T1000 (cell line): ENCODE measurements around the gene CAMSAP3.
"Not testable (repeated sequence)": the region's sequence is repeated elsewhere in the genome, so short reads cannot be mapped to it uniquely, and the experiment has no call there.

ENCODE experiments used
- DNase-seq: peaks from one replicate; lab custom pipeline; 2025; ENCODE audit warnings: mixed read lengths; lab: John Stamatoyannopoulos, UW

Gene CAMSAP3

GRCh38 chr19:7633698-7634097 lies 38.0 kb downstream of the CAMSAP3 start, which contains the start of gene PCP2:
TSS of gene PCP2 (minus strand) at chr19:7633719. CDS start at chr19:7633457, 262 bp downstream.
- DNase-seq = no peak

DNA sequence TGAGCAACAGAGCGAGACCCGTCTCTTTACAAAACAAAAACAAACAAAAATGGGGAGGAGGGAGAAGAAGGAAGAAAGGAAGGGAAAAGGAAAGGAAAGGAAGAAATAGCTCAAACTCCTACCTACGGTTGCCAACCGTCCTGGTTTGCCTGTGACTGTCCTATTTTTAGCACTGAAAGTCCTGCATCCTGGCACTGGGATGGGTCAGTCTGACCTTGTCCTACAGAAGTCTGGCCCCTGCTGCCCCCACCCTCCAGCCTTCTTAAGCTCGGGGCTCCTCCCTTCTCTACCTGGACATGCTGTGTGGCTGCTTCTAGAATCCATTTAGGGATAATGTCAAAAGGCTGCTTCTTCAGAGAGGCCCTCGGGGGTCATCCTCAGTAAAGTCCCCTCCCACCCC lies 40.0 kb downstream of the CAMSAP3 start:
- no peak for DNase-seq

- DNase-seq = no peak
Measured at GRCh38 chr19:7636317-7636690, 40.6 kb downstream of the CAMSAP3 start.

GRCh38 chr19:7636691-7637373 lies 41.2 kb downstream of the CAMSAP3 start, which contains the start of gene STXBP2:
TSS of gene STXBP2 (plus strand) at chr19:7637110. CDS start at chr19:7637150, 40 bp downstream.
- peak; percentile 15 for DNase-seq

- no peak for DNase-seq
Measured at GRCh38 chr19:7637374-7638256, 42.0 kb downstream of the CAMSAP3 start.

GRCh38 chr19:7638802-7639465 lies 43.3 kb downstream of the CAMSAP3 start:
- no peak for DNase-seq

DNA sequence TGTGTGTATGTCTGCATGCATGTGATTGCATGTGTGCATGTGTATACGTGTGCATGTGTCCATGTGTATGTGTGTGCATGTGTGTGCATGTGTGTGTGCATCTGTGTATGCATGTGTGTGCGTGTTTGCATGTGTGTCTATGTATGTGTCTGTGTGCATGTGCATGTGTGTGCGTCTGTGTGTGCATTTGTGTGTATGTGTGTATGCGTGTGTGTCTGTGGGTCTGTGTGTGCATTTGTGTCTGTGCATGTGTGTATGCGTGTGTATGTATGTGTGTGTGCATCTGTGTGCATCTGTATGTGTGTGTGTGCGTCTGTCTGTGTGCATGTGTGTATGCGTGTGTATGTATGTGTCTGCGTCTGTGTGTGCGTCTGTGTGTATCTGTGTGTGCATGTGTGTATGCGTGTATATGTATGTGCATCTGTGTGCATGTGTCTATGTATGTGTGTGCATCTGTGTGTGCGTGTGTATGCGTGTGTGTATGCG lies 44.2 kb downstream of the CAMSAP3 start:
- no peak for DNase-seq

DNA sequence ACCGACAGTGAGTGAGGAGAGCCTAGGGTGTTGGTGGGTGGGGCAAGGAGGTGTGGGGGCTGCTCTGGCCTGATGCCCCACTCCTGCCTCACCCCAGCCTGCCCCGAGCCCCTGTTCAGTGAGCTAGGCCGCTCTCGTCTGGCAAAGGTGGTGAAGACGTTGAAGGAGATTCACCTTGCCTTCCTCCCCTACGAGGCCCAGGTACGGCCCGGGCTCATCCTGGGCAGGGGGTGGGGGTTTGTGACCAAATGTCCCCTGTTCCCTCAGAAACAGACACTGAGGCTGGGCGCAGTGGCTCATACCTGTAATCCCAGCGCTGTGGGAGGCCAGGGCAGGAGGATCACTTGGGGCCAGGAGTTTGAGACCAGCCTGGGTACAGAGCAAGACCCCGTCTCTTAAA lies 45.1 kb downstream of the CAMSAP3 start:
- DNase-seq = no peak

DNA sequence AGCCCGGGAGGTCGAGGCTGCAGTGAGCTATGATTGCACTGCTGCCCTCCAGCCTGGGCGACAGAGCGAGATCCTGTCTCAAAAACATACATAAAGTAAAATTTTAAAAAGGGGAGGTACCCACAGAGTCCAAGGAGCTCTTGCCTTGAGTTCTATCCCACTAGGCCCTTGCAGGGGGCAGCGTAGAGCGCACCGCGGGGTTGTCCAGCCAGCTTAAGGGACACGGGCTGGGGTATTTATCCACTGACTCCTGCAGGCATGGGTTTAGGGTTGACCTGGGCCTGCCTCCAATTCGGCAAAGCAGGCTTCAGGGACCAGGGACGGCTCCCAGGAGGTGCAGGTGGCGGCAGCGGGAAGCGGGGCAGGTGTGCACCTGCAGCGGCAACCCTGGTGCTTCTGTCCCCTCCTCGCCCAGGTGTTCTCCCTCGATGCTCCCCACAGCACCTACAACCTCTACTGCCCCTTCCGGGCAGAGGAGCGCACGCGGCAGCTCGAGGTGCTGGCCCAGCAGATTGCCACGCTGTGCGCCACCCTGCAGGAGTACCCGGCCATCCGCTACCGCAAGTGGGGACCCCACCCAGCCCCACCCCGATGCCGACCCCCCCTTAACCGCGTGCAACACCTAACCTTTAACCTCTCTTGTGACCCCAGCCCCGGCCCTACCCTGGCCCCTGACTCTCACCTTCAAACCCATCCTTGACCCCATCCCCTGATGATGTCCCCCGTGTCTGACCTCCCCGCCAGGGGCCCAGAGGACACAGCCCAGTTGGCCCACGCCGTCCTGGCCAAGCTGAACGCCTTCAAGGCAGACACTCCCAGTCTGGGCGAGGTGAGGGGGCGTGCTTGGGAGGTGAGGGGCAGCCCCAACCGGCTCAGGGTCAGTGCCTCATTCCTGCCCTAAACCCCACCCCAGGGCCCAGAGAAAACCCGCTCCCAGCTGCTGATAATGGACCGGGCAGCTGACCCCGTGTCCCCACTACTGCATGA lies 45.9 kb downstream of the CAMSAP3 start:
- no peak for DNase-seq

- no peak for DNase-seq
Measured at GRCh38 chr19:7642295-7643030, 46.8 kb downstream of the CAMSAP3 start.

- no peak for DNase-seq
Measured at GRCh38 chr19:7643031-7643415, 47.4 kb downstream of the CAMSAP3 start.

DNA sequence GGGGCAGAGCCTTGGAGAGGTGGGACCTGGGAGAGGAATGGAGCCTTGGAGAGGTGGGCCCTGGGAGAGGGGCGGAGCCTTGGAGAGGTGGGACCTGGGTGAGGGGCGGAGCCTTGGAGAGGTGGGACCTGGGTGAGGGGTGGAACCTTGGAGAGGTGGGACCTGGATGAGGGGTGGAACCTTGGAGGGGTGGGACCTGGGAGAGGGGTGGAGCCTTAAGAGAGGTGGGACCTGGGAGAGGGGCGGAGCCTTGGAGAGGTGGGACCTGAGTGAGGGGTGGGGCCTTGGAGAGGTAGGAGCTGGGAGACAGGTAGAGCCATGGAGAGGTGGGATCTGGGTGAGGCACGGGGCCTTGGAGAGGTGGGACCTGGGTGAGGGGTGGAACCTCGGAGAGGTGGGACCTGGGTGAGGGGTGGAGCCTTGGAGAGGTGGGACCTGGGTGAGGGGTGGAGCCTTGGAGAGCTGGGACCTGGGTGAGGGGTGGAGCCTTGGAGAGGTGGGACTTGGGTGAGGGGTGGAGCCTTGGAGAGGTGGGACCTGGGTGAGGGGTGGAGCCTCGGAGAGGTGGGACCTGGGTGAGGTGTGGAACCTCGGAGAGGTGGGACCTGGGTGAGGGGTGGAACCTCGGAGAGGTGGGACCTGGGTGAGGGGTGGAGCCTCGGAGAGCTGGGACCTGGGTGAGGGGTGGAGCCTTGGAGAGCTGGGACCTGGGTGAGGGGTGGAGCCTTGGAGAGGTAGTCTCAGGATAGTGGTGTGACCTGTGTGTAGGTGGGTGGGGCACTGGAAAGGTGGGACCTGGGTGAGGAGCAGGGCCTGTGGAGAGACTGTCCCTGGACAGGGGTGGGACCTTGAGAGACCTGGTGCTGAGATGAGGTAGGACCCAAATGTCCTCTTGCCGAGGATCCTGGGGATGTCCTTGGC lies 48.2 kb downstream of the CAMSAP3 start:
- not testable (repeated sequence) for DNase-seq

GRCh38 chr19:7644550-7644877 lies 48.9 kb downstream of the CAMSAP3 start:
- DNase-seq = no peak

GRCh38 chr19:7645163-7645562 lies 49.5 kb downstream of the CAMSAP3 start:
- no peak for DNase-seq

- DNase-seq = no peak
Measured at GRCh38 chr19:7645656-7646425, 50.2 kb downstream of the CAMSAP3 start.

- no peak for DNase-seq
Measured at GRCh38 chr19:7646426-7646700, 50.7 kb downstream of the CAMSAP3 start.

DNA sequence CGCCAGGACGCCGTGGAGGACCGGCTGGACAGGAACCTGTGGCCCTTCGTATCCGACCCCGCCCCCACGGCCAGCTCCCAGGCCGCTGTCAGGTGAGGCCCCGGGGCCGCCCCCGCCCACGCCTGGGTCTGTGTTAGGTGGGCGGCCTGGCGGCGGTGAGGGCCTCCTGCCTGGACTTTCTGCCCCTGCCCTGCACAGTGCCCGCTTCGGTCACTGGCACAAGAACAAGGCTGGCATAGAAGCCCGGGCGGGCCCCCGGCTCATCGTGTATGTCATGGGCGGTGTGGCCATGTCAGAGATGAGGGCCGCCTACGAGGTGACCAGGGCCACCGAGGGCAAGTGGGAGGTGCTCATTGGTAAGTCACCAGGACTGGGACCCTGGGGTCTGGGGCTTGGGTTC lies 51.5 kb downstream of the CAMSAP3 start:
- DNase-seq = no peak

DNA sequence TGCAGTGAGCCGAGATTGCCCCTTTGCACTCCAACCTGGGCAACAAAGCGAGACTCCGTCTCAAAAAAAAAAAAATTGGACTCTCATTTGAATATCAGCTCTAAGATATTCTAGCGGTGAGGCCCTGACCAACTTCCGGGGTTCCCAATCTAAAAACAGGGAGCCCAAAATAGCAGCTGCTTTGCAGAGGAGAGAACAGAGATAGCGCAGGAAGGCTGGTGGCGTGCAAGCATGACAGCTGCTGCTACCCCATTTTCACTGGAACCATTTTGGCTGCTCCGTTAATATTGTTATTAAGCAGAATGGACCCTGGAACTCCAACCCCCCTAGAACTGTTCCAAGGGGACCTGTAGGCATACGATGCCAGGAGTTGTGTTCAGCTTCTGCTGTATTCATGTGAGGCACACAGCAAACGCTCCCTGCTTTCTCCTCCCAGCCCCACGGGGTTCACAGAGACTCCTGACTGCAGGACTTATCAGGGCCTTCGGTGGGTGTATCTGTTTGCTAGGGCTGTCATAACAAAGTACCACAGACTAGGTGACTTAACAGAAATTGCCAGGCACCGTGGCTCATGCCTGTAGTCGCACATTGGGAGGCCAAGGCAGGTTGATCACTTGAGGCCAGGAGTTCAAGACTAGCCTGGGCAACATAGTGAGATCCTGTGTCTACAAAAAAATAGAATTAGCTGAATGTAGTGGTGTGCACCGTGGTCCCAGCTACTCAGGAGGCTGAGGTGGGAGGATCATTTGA lies 52.8 kb downstream of the CAMSAP3 start:
- DNase-seq = no peak
